HL-60 (cell line): ENCODE data around the gene CCL17.
A peak's percentile ranks its signal among the peaks of the same experiment; 100 is the strongest.

Experiments used
- DNase-seq, 2 experiments: peaks; one replicate each; pipeline ENCODE4 v3.0.0-alpha.2; 2010 to 2020; ENCODE audit warnings: low read depth in 1 of 2, low spot score in 1 of 2
- H3K27ac ChIP-seq: fragments of 250-450 bp; sonication (Bioruptor Pico); replicated peaks from 2 replicates; pipeline ENCODE4 v1.5.1; 2020; ENCODE audit warnings: mild to moderate bottlenecking, moderate library complexity
- H3K27me3 ChIP-seq: fragments of 250-450 bp; sonication (Bioruptor Pico); 2 replicates; pipeline ENCODE4 v1.5.1; 2021; ENCODE audit warnings: mild to moderate bottlenecking, moderate library complexity; ENCODE audit not compliant: insufficient read depth, poor library complexity, severe bottlenecking
- H3K4me3 ChIP-seq: replicated peaks from 2 replicates; pipeline ENCODE4 v1.5.1; 2011; ENCODE audit warnings: mild to moderate bottlenecking, control low read depth, low read length; ENCODE audit not compliant: insufficient read depth
- CTCF ChIP-seq: IDR thresholded peaks from one replicate; pipeline ENCODE4 v1.5.1; 2011; ENCODE audit warnings: low read length, control low read depth, inconsistent platforms; ENCODE audit not compliant: insufficient read depth
- GABPA ChIP-seq: IDR thresholded peaks from 2 replicates; pipeline ENCODE4 v1.6.1; 2012; ENCODE audit warnings: low read depth
- POLR2AphosphoS5 ChIP-seq: IDR thresholded peaks from 2 replicates; pipeline ENCODE4 v1.6.1; 2012; ENCODE audit warnings: low read depth
- REST ChIP-seq: IDR thresholded peaks from 2 replicates; pipeline ENCODE4 v1.6.1; 2012; ENCODE audit warnings: low read depth; ENCODE audit not compliant: insufficient replicate concordance
- SPI1 ChIP-seq: IDR thresholded peaks from 2 replicates; pipeline ENCODE4 v1.6.1; 2012; ENCODE audit warnings: low read depth, mild to moderate bottlenecking, borderline replicate concordance

CCL17 gene

GRCh38 chr16:57413733-57414132, 9.2 kb downstream of the CCL17 start:
- no peak overlapping the region for H3K27ac ChIP-seq
- no peak for DNase-seq
- no peak overlapping the region for H3K4me3 ChIP-seq
- H3K27me3 ChIP-seq, result no peaks in the 10 kb centered on the region
- TF ChIP-seq POLR2AphosphoS5 (no peak), GABPA (no peak), CTCF (no peak), SPI1 (no peak), REST (no peak)

DNA sequence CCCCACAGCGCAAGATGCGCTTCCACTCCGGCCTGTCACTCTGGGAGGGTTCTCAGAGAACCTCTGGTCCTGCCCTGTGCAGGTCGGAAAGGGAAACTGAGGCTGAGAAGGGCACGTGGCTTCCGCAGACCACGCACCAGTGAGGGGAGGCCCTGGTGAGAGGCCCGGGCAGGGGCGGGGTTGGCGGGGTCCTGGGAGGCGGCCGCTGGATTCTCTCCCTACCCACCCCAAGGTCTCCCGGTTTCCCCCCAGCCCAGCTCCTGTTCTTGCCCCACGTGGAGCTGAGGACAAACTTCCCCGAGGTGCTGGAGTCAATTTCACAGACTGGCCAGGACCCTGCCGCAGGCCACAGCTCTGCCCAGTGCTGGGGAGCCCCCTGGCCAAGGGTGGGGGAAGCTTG, 11.5 kb downstream of the CCL17 start:
- Histone ChIP-seq H3K27me3 (no peaks in the 10 kb centered on the region), H3K27ac (no peak overlapping the region), H3K4me3 (no peak overlapping the region)
- TF ChIP-seq POLR2AphosphoS5, result no peak
- TF ChIP-seq REST, result no peak
- TF ChIP-seq GABPA, result no peak
- TF ChIP-seq CTCF, result no peak
- TF ChIP-seq SPI1, result no peak
- no peak for DNase-seq

- Histone ChIP-seq H3K27ac (no peak overlapping the region), H3K4me3 (no peak overlapping the region), H3K27me3 (no peaks in the 10 kb centered on the region)
- no peak for DNase-seq
- TF ChIP-seq POLR2AphosphoS5, result no peak
These were observed 14.9 kb downstream of the CCL17 start for GRCh38 chr16:57419506-57419905.

- DNase-seq, result peak in 1 of 2 experiments; percentile 46
- Histone ChIP-seq H3K27ac (no peak overlapping the region), H3K4me3 (no peak overlapping the region), H3K27me3 (no peaks in the 10 kb centered on the region)
- TF ChIP-seq CTCF (peak; percentile 22), POLR2AphosphoS5 (no peak)
These were observed 17.7 kb downstream of the CCL17 start for GRCh38 chr16:57422026-57422944.
